Activated CD8-positive, alpha-beta memory T cell treated with anti-CD3 and anti-CD28 coated beads, Interleukin-2, amount 50 U/mL, for 24 hours (primary cell): Measurements from ENCODE around the gene MAF.

Experiments
- DNase-seq: peaks from one replicate; pipeline ENCODE4 v3.0.0-alpha.2; 2020; ENCODE audit errors: extremely low read depth

Gene MAF

DNA sequence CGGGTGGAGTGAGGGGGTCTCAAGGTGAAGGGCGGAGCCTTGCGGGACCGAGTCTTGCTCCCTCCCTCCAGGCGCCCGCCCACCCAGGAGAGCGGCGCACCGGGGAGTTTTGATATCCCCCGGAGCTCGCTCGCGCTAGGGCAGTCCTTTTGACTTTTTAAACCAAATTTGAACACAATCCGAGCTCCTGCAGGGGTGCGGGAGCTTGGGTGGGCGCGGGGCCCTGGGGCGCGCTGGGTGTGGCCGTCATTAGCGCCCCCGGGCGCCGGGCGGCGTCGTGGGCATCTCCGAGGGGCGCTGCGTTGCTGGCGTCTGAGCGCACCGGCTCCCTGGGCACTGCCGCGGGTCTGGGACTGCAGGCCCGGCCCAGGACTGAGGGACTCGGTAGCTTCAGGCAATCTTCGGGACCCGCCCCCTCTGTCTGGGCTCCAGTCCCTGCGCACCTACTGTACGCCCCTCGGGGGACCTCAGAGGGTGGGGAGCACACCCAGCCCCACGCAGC, 10.9 kb downstream of the MAF start:
- DNase-seq = no peak

DNA sequence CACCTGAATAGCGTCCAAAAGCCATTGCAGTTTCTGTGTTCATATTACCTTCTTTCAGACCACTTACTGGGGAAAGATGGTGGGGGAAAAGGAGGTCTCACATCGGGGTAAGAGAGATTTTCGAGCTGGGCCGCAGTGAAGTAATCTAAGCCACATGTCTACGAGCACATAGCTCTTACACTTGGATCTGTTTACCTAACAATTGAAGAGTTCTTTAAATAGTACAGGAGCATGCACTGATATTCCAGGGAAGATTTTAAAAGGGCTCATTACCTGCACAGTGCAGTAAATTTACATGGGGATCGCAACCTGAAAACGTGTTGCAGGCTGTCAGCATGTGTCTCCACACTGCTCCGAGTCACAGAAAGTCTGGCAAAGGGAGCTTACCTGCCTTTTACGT, 12.6 kb downstream of the MAF start:
- DNase-seq = no peak

DNA sequence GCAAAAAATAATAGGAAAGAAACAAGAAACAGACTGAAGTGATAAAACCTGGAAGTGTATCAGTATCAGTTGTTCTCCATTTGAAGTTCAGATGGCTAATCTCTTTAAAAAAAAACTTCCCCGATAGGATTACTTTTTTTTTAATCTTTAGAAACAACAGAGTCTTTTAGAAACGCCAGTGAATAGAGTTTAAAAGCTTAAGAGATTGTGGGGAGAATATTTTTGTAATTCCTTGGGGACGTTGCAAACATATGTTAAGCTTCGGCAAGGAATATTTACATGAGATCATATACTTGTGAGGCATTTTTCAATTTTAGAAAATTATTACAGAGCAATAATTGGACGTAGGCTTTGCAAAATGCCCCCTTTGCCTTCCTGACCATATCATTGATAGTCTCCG, 13.2 kb downstream of the MAF start:
- no peak for DNase-seq

DNA sequence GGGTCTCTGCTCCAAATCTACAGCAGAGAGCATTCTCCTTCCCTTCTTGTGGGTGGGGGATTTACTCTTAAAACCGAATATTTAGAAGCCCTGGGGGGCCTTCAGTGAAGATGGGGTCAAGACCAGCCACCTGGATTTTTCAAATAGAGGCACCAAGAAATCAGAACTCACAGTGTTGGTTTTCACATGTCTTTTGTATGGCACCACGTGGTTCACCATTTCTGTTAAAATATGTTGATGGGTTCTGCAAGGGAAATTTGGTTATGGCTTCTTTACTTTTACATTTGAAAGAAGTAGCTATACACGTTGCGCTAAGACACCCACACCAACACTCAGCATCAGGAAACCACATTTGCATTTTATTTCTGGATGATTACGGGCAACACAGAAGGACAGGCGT, 17.7 kb downstream of the MAF start:
- DNase-seq = no peak

DNA sequence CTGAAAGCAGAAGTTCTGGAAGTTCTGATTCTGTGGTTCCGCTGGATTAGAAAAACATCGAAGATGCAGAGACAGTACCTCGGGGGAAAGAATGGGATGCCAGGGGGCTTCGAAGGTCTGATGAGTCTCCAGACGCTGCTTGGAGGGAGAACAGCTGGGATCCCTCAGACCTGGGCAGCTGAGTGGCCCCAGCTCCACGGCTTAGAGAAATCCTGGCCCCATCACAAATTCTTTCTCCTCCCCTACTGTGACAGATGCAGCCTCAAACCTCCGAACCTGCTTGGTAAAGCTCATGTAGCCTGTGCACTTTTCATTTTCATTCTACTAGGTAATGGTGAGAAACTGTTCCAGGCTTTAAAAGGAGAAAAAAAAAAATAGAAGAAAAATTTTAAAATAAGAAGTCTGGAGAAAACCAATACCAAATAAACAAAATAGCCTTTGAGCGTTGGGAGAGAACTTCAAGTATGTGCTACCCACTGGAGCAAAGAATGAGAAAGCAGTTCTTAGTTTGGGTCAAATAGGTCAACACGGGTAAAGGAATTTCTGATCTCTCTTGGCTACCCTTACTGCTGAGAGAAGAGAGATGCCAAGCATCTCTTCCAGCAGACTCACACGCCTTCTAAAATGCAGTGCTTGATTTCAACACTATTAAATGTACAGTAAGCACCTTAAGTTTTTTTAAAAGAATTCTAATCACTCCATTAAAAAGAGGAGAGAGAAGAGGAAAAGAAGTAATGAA, 19.9 kb downstream of the MAF start:
- no peak for DNase-seq

DNA sequence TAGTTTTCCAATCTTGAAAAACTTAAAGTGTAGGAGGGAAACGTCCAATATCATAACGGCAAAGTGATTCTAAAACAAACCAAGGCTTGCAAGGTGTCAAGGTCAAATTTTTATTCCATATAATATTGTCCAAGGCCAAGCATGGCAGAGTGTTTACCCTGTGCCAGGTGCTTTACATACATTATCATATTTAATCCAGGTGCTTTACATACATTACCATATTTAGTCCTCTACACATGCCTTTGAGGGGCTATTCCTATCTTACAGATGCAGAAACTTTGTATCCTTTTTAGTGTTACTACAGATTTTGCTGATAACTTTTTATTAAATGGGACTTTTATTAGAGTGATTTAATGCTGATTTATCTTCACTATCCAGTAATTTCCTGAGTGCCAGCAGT, 23.9 kb downstream of the MAF start:
- DNase-seq = no peak

DNA sequence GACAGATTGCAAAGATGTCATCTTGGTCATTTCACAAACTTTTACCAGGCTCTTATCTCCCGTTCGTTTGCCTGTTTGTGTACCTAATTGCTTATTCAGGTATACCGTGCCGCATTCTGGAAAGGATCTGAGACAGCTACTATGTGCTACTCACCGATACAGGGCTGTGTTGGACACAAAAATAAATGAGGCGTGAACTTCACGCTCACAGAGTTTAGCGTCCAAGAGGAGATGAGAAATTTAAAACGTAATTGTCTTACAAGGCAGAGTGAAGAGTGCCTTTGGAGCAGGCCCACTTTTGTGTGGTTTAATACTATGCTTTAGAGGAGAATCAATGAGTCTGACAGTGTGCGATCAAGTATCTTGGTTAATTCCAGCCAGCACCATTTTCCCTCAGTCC, 26.7 kb downstream of the MAF start:
- no peak for DNase-seq

DNA sequence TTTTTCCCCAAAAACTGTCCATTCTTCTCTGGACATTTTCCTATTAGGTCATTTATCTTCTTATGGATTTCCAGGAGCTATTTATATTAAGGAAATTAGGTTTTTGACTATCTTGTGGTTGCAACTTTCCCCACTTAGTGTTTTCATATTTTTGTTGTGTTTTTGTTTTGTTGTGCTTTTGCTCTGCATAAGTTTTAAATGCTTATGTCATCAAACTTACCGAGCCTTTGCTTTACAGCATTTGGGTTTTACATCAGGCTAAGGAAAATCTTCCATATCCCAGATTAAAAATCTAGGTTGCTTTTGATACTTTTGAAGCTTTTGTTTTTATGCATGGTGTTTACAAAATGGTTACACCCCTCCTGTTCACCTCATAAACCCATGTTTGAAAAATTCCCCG, 27.5 kb downstream of the MAF start:
- no peak for DNase-seq

DNA sequence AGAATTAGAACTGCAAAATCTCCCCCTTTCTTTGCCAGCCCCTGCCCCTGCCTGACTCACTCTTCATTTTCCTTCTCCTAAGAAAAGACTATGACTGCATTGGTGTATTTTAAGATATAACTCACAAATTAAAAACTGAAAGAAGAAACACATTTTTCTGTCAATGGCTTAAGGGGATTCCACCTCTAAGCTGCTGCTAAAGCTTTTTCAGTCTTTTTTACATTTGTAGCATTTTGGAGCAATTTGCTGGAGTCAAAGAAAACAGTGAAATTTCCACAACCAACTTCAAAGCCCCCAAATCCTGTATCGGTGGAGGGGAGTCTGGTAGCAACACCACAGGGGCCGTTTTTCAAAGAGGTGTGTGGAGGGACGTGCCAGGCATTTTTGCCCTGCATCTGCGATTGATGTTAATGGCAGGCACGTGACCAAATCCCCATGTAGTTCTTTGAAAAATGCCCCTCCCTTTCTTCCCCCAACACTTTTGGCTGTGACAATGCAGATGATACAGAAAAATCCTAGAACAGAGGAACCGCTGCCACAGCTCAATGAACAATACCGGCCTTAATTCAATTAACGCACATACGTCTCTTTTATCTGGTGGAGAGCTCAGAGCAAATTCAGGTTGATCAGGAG, 28.5 kb downstream of the MAF start:
- no peak for DNase-seq

DNA sequence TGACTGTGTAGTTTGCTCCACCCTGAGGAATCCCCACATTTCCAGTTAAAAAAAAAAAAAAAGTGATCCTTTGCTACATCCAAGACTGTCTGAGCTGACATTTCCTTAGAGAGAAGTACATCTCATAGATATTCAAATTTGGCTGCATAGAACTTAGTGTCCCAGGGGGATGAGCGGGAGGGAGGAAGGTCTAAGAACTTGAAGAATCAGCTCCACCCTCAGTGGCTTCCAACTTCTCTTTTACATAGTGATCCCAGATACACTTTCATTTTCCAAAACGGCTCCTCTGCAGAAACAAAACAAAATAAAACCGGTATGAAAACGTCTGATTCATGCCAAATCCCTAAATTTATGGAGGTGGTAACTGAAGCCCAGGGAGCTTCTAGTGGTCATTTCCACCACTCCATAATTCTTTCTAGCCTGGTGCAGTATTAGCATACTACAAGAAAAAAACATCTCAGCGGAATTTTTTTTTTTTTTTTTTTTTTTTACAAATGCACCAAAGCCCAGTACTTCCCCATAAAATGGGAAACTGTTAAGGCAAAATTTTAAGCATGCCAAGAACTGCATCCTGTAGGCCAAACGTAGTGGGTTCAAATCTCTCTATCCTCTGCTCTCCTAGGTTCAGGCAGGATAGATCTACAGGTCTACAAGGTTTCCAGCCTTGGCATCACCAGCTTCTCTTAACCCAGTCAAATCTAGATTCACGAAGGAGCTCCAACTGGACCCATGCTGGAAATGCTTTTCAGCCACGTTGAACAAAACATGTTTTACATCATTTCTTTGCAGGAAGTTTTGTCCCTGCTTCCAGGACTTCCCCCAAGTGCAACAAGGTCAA, 29.3 kb downstream of the MAF start:
- no peak for DNase-seq

DNA sequence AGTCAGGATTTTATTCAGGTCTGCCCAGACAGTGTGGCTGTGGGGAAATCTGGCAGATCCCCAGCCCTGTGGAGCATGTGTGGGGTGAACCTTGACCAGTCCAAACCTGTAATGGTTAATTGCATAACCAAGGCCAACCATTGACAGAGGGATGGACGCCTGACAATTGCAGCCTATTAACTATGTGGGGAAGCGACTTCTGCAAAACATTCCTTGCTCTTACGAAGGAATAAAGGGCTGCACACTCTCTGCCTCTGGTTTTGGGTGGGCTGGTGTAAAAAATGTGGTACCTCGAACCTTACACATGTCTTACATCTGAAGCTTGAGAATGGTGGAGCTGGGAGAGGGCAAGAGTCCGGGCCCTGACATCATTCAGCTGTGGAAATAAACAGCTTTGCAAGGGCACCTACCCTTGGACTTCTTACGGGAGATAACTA, 35.8 kb downstream of the MAF start:
- DNase-seq = no peak

DNA sequence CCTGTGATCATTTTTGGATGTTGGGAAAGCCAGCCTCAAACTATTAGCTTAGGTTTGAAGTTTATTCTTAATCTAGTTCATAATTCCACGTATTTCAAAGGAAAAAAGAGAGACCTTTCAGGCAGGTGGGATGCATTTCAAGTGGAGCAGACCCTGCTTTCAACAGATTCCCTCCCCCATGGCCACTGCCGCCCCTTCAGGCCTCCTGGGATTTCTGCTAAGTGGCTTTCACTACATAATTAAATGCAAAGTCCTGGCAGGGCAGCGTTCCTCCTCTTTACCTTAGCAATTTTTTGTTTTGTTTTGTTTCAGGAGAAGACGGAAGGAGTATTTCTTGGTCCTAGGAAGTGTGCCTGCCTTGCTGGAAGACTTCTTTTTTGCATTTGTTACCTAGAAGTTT, 36.6 kb downstream of the MAF start:
- DNase-seq = no peak

DNA sequence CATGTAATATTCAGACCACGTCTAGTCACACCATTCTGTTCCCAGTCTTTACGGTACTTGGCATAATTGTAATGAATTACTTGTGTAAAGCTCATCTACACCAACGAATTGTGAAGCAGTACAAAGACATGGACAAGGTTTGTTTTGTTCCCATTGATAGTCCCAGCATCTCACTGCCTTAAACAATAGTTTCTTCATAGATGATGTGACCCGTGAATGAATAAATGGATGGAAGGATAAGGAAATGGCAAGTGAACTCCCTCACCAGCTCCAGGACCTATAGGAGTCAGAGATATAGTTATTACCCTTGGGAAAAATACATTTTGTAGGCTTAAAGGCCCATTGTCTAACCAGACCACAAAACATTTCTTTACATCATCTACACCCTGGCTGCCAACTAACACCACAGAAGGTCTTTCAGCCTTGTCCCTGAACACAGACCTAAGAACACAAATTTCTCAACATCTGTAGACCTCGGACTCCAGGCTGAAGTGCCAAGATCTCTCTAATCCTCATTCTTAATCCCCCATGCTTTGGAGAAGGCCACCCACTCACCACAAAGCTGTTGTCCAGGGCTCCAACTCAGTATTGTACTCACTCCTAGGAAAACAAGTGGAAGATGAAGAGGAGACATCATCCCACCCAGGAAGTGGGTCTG, 38.2 kb downstream of the MAF start:
- no peak for DNase-seq

DNA sequence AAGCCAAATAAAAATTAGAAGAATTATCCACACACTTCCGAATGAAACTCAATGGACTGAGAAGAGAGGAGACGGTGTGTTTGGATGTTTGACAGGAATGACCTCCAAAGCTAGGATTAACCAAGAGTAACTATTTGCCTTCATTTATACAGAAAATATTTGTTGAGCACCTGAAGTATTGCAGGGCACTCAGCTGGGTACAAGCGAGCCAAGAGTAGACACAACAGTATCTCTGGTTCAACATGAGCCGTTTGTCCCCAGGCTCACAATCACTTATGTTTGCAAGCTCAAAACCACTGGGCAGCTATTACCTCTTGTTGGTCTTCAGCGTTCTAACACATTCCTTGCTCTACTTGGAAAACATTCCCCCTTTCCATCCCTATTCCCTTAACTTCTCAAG, 38.8 kb downstream of the MAF start:
- DNase-seq = no peak

DNA sequence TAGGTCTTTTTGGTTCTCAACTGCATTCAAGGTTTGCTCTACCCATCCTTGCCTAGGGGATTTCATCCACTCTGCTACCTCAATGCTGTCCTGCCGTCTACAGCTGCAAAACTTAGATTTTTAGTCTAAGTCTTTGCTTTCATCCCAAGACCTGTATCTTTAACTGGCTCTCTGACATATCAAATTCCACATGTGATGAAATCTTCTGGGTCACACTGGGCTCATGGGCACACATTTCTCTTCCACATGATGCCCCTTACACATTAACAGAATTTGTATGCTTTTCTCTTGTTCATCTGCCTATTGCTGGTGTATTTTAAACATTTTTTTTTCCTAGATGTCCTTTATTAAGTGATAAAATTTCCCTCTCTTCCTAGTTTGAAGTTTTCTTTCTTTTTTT, 39.6 kb downstream of the MAF start:
- no peak for DNase-seq

DNA sequence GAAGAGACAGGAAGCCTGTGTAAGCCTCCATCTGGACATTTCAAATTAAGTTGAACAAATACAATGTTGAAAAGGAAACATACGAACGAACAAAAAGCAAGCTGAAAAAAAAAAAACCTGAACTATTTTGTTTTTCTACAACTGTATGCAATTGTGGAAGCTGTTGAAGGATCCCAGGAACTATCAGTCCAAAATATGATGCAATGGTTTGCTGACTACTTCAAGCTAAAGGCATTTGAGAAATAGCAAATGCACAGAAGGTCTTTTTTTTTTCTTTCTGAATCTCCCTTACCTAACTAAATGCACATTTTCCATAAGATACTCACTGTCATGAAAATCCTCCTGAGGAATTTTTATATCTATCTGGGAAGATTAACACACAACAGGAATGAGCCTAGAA, 40.2 kb downstream of the MAF start:
- no peak for DNase-seq

DNA sequence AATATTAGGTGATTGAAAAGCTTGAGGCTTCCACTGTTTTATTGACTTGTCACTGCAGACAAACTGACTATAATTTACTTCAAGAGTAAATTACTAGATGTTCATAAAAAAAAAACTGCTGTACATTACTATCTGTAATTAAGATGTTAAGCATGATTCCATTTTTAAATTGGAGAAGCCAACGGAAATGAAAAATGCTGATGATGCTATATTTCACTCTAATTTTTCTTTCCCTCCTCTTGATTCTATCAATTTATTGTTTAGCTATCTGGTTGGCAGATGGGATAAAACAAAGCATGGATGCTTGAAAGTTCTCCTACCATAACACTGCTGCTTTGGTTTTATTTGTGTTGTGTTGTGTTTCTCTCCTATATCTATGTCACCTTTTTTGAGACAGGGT, 41.0 kb downstream of the MAF start:
- no peak for DNase-seq

DNA sequence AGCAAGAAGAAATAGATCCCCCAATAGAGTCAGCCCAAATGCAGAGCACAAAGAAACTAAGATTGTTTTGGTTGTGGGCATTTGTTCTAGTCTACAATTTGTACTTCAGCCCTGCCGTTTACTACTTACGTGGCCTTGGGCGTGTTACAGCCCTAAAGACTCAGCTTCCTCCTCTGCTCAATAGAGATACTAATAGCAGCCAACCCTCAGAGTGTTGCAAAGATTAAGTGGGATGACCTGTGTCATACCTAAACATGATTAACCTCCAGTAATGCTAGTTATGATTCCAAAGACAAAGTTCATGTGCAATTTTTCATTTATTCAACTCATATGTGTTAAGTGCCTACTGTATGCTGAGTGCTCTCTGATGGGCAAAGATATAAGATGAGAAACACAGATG, 43.1 kb downstream of the MAF start:
- DNase-seq = no peak

DNA sequence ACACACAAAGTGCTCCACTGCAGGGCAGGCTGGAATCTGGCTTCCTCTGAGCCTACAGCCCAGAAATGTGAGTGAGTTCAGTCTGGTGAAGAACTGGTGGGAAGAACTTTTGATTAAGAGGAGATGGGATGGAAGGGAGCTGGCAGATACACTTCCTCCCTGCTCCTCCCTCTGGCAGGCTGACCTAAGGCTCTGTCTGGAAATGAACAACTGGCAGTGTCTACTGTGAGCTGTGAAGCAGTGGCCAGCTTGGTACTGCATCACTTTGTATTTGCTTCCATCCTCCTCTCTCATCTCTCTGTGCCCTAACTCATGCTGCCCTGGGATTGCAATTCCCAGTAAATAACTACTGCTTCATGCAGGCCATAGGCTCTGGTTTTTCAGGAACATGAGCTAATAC, 45.6 kb downstream of the MAF start:
- no peak for DNase-seq

DNA sequence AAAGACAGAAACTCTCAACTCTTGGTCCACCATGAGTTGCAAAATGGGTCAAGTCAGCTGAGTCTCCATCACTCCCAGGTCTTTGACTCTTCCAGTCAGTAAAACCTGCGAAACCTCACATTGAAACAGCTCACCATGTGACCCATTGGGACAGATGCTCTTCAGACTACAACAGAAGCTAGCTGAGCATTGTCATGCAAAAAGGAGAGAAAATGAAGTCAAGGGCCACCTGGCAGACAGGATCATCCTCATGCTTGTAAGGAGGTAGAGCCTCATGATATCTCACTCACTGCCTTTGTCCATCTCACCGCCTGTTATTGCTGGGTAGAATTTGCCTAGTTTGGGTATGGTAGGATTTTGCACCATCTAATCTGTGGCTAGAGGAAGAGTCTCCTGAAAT, 50.2 kb downstream of the MAF start:
- no peak for DNase-seq

DNA sequence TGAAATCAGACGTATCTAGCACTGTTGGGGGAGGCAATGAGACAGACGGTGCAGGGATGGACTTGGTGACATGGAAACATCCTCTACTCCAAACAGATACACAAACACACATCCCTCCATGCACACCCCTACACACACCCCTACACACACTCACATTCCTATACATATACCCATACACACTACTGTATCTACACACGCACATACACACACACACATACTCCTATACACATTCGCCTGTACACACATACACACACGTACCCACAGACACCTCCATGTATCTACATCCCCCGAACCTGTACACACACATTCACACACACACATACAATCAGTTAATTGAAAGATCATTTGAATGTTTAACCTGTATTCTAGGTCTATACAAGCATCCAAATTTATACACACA, 53.5 kb downstream of the MAF start:
- no peak for DNase-seq
